Measurements from ENCODE around the gene SHLD3. TPM values are rescaled to one million over a fixed set of nuclear protein-coding genes. Genes with fewer than 3 reads are reported as not detected.

The SHLD3 gene
- total RNA-seq, 1 experiment from 2014 or later = 2.9 TPM

GRCh38 chr5:65577141-65577540 lies 47.7 kb upstream of the SHLD3 start:
- Histone ChIP-seq H3K79me1 (ENCODE audit: insufficient read depth, low read depth, low read length, poor library complexity, severe bottlenecking) (no peaks in the 10 kb centered on the region), H3K27me3 (ENCODE audit: insufficient read depth, low read length) (no peaks in the 10 kb centered on the region), H3K27ac (ENCODE audit: insufficient read length, low read depth, low read length) (no peak overlapping the region), H3K4me1 (ENCODE audit: insufficient read depth, low read length) (no peaks in the 10 kb centered on the region), H3K23me2 (ENCODE audit: insufficient read length, low read depth, low read length, poor library complexity, severe bottlenecking) (no peaks in the 10 kb centered on the region), H2AFZ (ENCODE audit: low read length) (no peak overlapping the region), H3K79me2 (ENCODE audit: insufficient read depth, low read length) (no peaks in the 10 kb centered on the region), H2BK12ac (ENCODE audit: insufficient read length, low read depth, low read length) (no peak overlapping the region), H2BK20ac (ENCODE audit: low read depth, low read length, poor library complexity, severe bottlenecking) (no peak overlapping the region), H4K91ac (ENCODE audit: insufficient read length, low read depth, low read length) (no peak overlapping the region), H3K56ac (ENCODE audit: insufficient read length, low read depth, low read length) (no peak overlapping the region), H2AK5ac (ENCODE audit: insufficient read length, low read length) (no peak overlapping the region), H3K9ac (ENCODE audit: extremely low read depth, insufficient read length, low read length) (no peak overlapping the region), H4K8ac (replicated peaks; ENCODE audit: insufficient read length, low read depth, low read length) (no peak overlapping the region), H3K18ac (ENCODE audit: insufficient read length, low read depth, low read length) (no peak overlapping the region), H3K4me2 (ENCODE audit: insufficient read depth, insufficient read length, low read length) (no peak overlapping the region), H2BK15ac (ENCODE audit: low read depth, low read length) (no peak overlapping the region), H3K14ac (ENCODE audit: insufficient read depth, low read length) (no peak overlapping the region), H2BK5ac (ENCODE audit: insufficient read length, low read length) (no peak overlapping the region), H3K4ac (ENCODE audit: low read depth, low read length) (no peak overlapping the region), H2BK120ac (ENCODE audit: low read depth, low read length, poor library complexity, severe bottlenecking) (no peak overlapping the region), H3T11ph (ENCODE audit: low read length) (no peak overlapping the region), H3K23ac (ENCODE audit: insufficient read length, low read depth, low read length) (no peak overlapping the region), H3K9me3 (ENCODE audit: control insufficient read depth, low read depth, low read length) (no peaks in the 10 kb centered on the region), H4K20me1 (ENCODE audit: control insufficient read depth, insufficient read depth, insufficient read length) (no peaks in the 10 kb centered on the region), H4K5ac (ENCODE audit: insufficient read length, low read depth, low read length) (no peak overlapping the region)
- TF ChIP-seq, protein P1, sequence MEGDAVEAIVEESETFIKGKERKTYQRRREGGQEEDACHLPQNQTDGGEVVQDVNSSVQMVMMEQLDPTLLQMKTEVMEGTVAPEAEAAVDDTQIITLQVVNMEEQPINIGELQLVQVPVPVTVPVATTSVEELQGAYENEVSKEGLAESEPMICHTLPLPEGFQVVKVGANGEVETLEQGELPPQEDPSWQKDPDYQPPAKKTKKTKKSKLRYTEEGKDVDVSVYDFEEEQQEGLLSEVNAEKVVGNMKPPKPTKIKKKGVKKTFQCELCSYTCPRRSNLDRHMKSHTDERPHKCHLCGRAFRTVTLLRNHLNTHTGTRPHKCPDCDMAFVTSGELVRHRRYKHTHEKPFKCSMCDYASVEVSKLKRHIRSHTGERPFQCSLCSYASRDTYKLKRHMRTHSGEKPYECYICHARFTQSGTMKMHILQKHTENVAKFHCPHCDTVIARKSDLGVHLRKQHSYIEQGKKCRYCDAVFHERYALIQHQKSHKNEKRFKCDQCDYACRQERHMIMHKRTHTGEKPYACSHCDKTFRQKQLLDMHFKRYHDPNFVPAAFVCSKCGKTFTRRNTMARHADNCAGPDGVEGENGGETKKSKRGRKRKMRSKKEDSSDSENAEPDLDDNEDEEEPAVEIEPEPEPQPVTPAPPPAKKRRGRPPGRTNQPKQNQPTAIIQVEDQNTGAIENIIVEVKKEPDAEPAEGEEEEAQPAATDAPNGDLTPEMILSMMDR (conservative IDR thresholded peaks at IDR 0.05) = no peak
- DNase-seq = no peak
- Mint-ChIP-seq H3K27ac (no peak overlapping the region), H3K27me3 (ENCODE audit: low read depth) (no peaks in the 10 kb centered on the region), H3K36me3 (ENCODE audit: insufficient read depth in 1 of 3, low read depth in 3 of 3) (peaks cover 4 to 46% (median 43%) of the 10 kb centered on the region in 3 experiments; a peak in 5 of 7 replicates), H3K4me3 (no peak overlapping the region), H3K4me1 (no peaks in the 10 kb centered on the region), H3K9me3 (no peaks in the 10 kb centered on the region)
